IPS-15b (cell line): ENCODE measurements around the gene ZNF778.

Source experiments
- H3K27me3 ChIP-seq: one replicate; pipeline ENCODE4 v1.6.1; 2013; ENCODE audit warnings: low read length; ENCODE audit not compliant: control insufficient read depth, insufficient read depth
- H3K36me3 ChIP-seq: one replicate; pipeline ENCODE4 v1.6.1; 2013; ENCODE audit warnings: low read length; ENCODE audit not compliant: control insufficient read depth, insufficient read depth
- H3K4me1 ChIP-seq: one replicate; pipeline ENCODE4 v1.6.1; 2013; ENCODE audit warnings: mild to moderate bottlenecking, low read length; ENCODE audit not compliant: control insufficient read depth, insufficient read depth
- H3K4me3 ChIP-seq: one replicate; pipeline ENCODE4 v1.5.1; 2013; ENCODE audit warnings: low read depth, low read length
- H3K9ac ChIP-seq: one replicate; pipeline ENCODE4 v1.6.1; 2013; ENCODE audit warnings: low read depth, mild to moderate bottlenecking, low read length
- H3K9me3 ChIP-seq: one replicate; pipeline ENCODE4 v1.6.1; 2013; ENCODE audit warnings: mild to moderate bottlenecking, low read length; ENCODE audit not compliant: control insufficient read depth, insufficient read depth

Gene ZNF778

DNA sequence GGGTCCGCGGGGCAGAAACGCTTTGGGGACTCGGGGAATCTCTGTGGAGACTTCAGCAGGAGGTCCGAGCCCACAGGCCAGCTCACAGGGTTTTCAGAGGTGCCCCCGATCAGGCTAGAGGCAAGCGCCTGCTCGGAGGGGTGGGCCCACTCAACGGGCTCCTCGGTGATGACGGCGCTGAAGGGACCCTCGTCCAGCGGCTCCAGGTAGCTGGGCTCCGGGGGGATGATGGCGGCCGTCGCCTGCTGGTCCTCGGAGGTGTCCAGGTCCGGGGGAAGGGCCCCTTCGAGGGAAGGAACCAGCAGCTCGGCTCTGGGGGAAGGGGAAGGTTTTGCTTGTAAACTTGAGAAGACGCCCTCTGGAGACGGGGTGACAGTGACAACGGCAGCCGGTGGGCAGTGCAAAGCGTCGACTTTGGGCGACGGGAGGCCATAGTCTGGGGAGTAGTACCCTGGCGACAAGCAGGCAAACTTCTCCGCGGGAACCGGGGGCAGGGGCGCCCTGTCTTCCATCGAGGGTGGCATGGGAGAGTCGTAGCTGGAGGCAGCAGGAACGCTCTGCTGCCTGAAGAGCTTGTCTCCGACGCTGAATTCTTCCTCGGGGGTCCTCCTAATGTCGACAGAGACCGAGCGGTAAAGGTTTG is 63.2 kb downstream of the ZNF778 start:
- H3K36me3 ChIP-seq = peaks cover 65% of the 10 kb centered on the region
- no peak overlapping the region for H3K9ac ChIP-seq
- no peaks in the 10 kb centered on the region for H3K9me3 ChIP-seq
- no peak overlapping the region for H3K4me3 ChIP-seq
- H3K4me1 ChIP-seq = no peaks in the 10 kb centered on the region
- H3K27me3 ChIP-seq = no peaks in the 10 kb centered on the region

DNA sequence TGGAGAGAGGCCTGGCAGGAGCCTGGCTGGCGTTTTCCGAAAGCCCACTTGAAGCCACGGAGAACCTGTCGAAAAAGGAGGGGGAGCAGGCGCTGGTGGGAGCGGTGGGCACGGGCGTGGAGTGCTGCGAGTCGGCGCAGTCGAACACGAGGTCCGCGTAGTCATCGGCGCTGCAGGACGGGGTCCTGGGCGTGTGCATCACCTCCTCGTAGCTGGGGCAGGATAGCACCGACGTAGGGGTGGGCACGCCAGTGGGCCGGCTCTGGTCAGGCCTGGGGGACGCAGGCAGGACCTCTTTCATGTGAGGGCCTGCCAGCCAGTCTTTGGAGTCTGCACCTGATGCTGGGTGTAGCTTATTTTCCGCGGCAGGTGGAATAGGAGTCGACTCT is 63.7 kb downstream of the ZNF778 start:
- H3K9ac ChIP-seq = no peak overlapping the region
- H3K4me1 ChIP-seq = no peaks in the 10 kb centered on the region
- H3K4me3 ChIP-seq = no peak overlapping the region
- no peaks in the 10 kb centered on the region for H3K9me3 ChIP-seq
- H3K27me3 ChIP-seq = no peaks in the 10 kb centered on the region
- peaks cover 65% of the 10 kb centered on the region for H3K36me3 ChIP-seq

DNA sequence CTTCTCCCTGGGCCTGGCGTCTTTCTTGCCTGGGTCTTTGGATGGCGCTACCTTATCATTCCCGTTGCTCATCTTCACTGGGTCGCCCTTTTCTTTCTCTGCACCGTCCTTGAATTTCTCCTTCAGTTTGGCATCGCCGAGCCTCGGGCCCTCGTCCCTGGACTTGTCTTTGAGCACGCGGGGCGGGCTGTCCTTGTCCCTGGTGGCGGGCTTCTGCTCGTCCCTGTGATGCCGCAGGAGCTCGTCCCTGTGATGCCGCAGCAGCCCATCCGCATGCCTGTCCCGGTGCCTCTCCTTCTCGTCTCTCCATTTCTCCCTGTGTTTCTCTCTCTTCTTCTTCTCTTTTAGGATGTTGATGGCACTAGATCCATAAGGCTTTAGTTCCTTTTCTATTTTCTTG is 64.3 kb downstream of the ZNF778 start:
- no peak overlapping the region for H3K4me3 ChIP-seq
- H3K36me3 ChIP-seq = peaks cover 67% of the 10 kb centered on the region
- no peaks in the 10 kb centered on the region for H3K27me3 ChIP-seq
- H3K4me1 ChIP-seq = no peaks in the 10 kb centered on the region
- no peak overlapping the region for H3K9ac ChIP-seq
- no peaks in the 10 kb centered on the region for H3K9me3 ChIP-seq

DNA sequence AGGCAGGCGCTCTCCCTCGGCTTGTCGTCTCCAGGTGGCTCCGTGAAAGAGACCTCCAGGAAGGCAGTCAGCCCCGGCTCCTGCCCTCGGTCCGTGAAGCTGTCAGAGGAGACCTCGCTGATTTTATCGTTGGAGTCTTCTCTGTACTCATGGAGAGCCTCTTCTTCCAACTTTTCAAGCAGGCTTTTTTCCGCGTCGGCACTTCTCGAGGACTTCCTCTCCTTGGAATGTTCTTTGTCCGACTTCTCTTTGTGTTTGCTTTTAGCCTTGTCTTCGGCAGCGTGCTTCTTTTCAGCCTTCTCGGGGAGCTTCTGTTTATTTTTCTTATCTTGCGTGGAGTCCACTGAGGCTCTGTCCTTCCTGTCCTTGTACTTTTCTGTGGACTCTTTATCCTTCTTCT is 65.0 kb downstream of the ZNF778 start:
- H3K9me3 ChIP-seq = no peaks in the 10 kb centered on the region
- peaks cover 69% of the 10 kb centered on the region for H3K36me3 ChIP-seq
- no peak overlapping the region for H3K9ac ChIP-seq

DNA sequence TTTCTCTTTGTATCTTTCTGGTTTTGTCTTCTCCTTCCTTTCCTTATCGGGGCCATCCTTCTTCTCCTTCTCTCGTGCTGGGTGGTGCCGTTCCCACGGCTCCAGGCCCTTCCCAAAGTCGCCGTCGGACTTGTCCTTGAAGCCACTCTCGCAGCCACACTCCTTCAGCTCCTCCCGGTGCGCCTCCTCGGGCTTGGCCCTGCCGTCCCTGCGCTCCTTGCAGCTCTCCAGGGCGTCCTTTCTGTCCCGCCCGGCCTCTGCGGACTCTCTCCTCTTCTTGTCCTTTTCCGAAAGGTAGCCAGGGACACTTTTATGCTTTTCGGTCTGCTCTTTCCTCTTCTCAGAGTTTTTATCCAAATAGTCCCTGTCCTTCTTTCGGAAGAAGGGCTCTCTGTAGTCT is 65.9 kb downstream of the ZNF778 start:
- Histone ChIP-seq H3K36me3 (peaks cover 70% of the 10 kb centered on the region), H3K9me3 (no peaks in the 10 kb centered on the region), H3K9ac (no peak overlapping the region), H3K4me1 (no peaks in the 10 kb centered on the region), H3K4me3 (no peak overlapping the region), H3K27me3 (no peaks in the 10 kb centered on the region)

More for the DNA sequence above, 65.0 kb downstream of the ZNF778 start:
- Histone ChIP-seq H3K4me1 (no peaks in the 10 kb centered on the region), H3K27me3 (no peaks in the 10 kb centered on the region), H3K4me3 (no peak overlapping the region)

DNA sequence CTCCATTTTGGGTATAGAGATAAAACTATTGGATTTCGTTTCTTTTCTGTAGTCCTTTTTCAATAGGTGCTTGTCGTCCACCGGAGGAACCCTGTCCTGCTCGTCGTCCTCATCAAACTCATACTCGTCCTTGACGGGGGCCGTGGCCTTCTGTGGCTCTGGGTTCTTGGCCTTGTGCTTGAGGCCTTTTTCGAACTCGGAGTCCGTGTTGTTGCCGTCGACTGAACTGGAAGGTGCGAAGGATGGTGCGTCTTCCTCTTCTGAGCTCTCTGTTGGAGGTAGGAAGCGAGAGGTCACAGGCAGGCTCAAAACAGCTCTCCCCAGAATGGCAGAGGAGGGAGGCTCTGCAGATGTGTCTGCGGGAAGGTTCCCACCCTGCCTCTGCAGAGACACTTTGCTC is 67.9 kb downstream of the ZNF778 start:
- H3K27me3 ChIP-seq = no peaks in the 10 kb centered on the region
- no peak overlapping the region for H3K4me3 ChIP-seq
- peaks cover 4% of the 10 kb centered on the region for H3K4me1 ChIP-seq
- H3K9ac ChIP-seq = no peak overlapping the region
- no peaks in the 10 kb centered on the region for H3K9me3 ChIP-seq
- peaks cover 65% of the 10 kb centered on the region for H3K36me3 ChIP-seq

DNA sequence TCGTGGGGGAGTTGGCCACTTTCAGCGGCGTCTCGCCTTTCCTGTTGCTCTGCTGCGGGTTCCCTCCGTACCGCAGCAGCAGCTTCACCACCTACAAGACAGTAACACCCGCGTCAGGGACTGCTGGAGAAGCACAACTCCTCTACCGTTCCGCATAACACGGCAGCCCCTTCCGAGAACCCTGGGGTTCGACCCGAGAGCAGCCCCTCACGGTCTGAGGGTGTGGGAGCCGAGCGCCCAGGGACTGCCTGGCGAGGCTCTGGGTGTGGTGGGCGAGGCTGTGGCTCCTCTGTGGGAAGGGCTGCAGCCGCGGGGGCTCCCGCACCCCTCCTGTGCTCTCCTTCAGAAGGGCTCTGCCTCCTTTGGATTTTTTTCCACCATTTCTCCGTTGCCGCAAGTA is 68.6 kb downstream of the ZNF778 start:
- no peaks in the 10 kb centered on the region for H3K9me3 ChIP-seq
- peaks cover 58% of the 10 kb centered on the region for H3K36me3 ChIP-seq

More for the DNA sequence above, 68.6 kb downstream of the ZNF778 start:
- H3K27me3 ChIP-seq = no peaks in the 10 kb centered on the region
- H3K4me1 ChIP-seq = peaks cover 9% of the 10 kb centered on the region
- no peak overlapping the region for H3K4me3 ChIP-seq
- H3K9ac ChIP-seq = no peak overlapping the region
